Testis (tissue), 3 donors: Measurements from ENCODE around the gene HMSD. TPM values are rescaled to one million over a fixed set of nuclear protein-coding genes. Genes with fewer than 3 reads are reported as not detected.

Source experiments
- DNase-seq: peaks from one replicate; pipeline ENCODE4 v3.0.0-alpha.2; 2019
- H3K27ac ChIP-seq, 2 donors: fragments of 200-600 bp; sonication (generic); one replicate each; pipeline ENCODE4 v1.5.1; 2019
- H3K27me3 ChIP-seq: fragments of 200-600 bp; sonication (generic); one replicate; pipeline ENCODE4 v1.5.1; 2019
- H3K36me3 ChIP-seq: fragments of 200-600 bp; sonication (generic); one replicate; pipeline ENCODE4 v1.5.1; 2017; ENCODE audit warnings: low read depth; ENCODE audit errors: missing control alignments
- H3K4me1 ChIP-seq: fragments of 200-600 bp; sonication (generic); one replicate; pipeline ENCODE4 v1.5.1; 2019
- H3K4me3 ChIP-seq, 2 donors: fragments of 200-600 bp; sonication (generic); one replicate each; pipeline ENCODE4 v1.5.1; 2017 to 2019
- H3K9me3 ChIP-seq: fragments of 200-600 bp; sonication (generic); one replicate; pipeline ENCODE4 v1.5.1; 2017
- CTCF ChIP-seq, 3 experiments: fragments of 450-650 bp in 2 of 3; fragments of 200-600 bp in 1 of 3; sonication (generic) in 1 of 3; IDR thresholded peaks; one replicate each; pipeline ENCODE4 v1.5.1; 2016 to 2019; ENCODE audit warnings: antibody characterized with exemption in 3 of 3, mild to moderate bottlenecking in 2 of 3, moderate library complexity in 1 of 3
- POLR2A ChIP-seq: fragments of 450-650 bp; IDR thresholded peaks from one replicate; pipeline ENCODE4 v1.6.1; 2017; ENCODE audit warnings: antibody characterized with exemption, mild to moderate bottlenecking, moderate library complexity
- WGBS, 2 donors: methylation state at CpG; one replicate each; pipeline ENCODE4 v1.1.5; 2018; 5-methylcytosine and 5-hydroxymethylcytosine counted together
- intact Hi-C: fragments of 100-400 bp; cut with DNase I; formaldehyde crosslinking; loops from one replicate; pipeline ENCODE4 v1.15.1; 2023; ENCODE audit warnings: low total_unique reads
- polyA plus RNA-seq: library from polyadenylated mRNA; stranded (reverse); fragments of 350-450 nt; fragmentation: Illumina TruSeq; extraction: RNeasy Lipid Tissue Mini Kit (QIAGEN cat#74804); gene quantifications from one replicate; pipeline ENCODE4 v1.2.3, GENCODE V29; 2014; ENCODE audit warnings: low read depth, low replicate concordance; ENCODE audit not compliant: insufficient read depth
- total RNA-seq, 2 donors: library from RNA; depleted of rRNA; stranded (reverse); fragments of >200 nt; gene quantifications; one replicate each; pipeline ENCODE4 v1.2.3, GENCODE V29; 2016

Gene HMSD
- total and polyA plus RNA-seq, 3 donors from 2014 or later, result 0.19 to 0.53 (median 0.39) TPM

GRCh38 chr18:63951302-63951705 lies 2.2 kb downstream of the HMSD start:
- no peaks in the 10 kb centered on the region for H3K27me3 ChIP-seq
- no peak overlapping the region for H3K27ac ChIP-seq
- H3K9me3 ChIP-seq, result no peaks in the 10 kb centered on the region
- TF ChIP-seq CTCF (IDR thresholded peaks at IDR 0.05) (no peak), POLR2A (no peak)
- H3K4me3 ChIP-seq, result no peak overlapping the region
- WGBS, 2 donors, result 79 to 85% methylated on average over 4 of the region's 4 CpGs
- H3K36me3 ChIP-seq, result no peaks in the 10 kb centered on the region
- H3K4me1 ChIP-seq, result no peaks in the 10 kb centered on the region
- intact Hi-C loops, result no loop called here
- no peak for DNase-seq

GRCh38 chr18:63953811-63954210 lies 4.7 kb downstream of the HMSD start:
- Histone ChIP-seq H3K4me1 (no peaks in the 10 kb centered on the region), H3K27me3 (no peaks in the 10 kb centered on the region), H3K9me3 (no peaks in the 10 kb centered on the region), H3K4me3 (no peak overlapping the region), H3K36me3 (no peaks in the 10 kb centered on the region), H3K27ac (no peak overlapping the region)
- TF ChIP-seq POLR2A (no peak), CTCF (IDR thresholded peaks at IDR 0.05) (no peak)
- no peak for DNase-seq
- WGBS, 2 donors, result 66 to 90% methylated on average over 5 of the region's 5 CpGs
- intact Hi-C loops, result no loop called here

DNA sequence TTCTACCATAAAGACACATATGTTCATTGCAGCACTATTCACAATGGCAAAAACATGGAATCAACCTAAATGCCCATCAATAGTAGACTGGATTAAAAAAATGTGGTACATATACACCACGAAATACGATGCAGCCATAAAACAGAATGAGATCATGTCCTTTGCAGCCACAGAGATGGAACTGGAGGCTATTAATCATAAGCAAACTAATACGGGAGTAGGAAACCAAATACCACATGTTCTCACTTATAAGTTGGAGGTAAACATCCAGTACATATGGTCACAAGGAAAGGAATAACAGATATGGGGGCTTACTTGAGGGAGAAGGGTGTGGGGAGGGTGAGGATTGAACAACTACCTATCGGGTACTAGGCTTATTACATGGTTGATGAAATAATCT lies 7.7 kb downstream of the HMSD start:
- no peaks in the 10 kb centered on the region for H3K36me3 ChIP-seq

GRCh38 chr18:63960891-63961290 lies 11.8 kb downstream of the HMSD start:
- DNase-seq, result no peak
- Histone ChIP-seq H3K4me1 (no peaks in the 10 kb centered on the region), H3K4me3 (no peak overlapping the region), H3K36me3 (no peaks in the 10 kb centered on the region), H3K9me3 (no peaks in the 10 kb centered on the region), H3K27me3 (no peaks in the 10 kb centered on the region), H3K27ac (no peak overlapping the region)
- WGBS, 2 donors, result 0 to 50% methylated on average over 1 of the region's 1 CpG
- intact Hi-C loops, result loop anchor here (1.0 kb wide), 1 partner anchor 19 kb away; no protein-coding TSS in a partner anchor
- TF ChIP-seq POLR2A (no peak), CTCF (IDR thresholded peaks at IDR 0.05) (no peak)

More for the DNA sequence above, 7.7 kb downstream of the HMSD start:
- WGBS, 2 donors, result 83 to 84% methylated on average over 4 of the region's 4 CpGs
- no peak overlapping the region for H3K27ac ChIP-seq
- no peak overlapping the region for H3K4me3 ChIP-seq
- no peaks in the 10 kb centered on the region for H3K4me1 ChIP-seq
- intact Hi-C loops, result no loop called here
- no peaks in the 10 kb centered on the region for H3K27me3 ChIP-seq
- no peaks in the 10 kb centered on the region for H3K9me3 ChIP-seq
- TF ChIP-seq CTCF (IDR thresholded peaks at IDR 0.05) (no peak), POLR2A (no peak)
- no peak for DNase-seq

DNA sequence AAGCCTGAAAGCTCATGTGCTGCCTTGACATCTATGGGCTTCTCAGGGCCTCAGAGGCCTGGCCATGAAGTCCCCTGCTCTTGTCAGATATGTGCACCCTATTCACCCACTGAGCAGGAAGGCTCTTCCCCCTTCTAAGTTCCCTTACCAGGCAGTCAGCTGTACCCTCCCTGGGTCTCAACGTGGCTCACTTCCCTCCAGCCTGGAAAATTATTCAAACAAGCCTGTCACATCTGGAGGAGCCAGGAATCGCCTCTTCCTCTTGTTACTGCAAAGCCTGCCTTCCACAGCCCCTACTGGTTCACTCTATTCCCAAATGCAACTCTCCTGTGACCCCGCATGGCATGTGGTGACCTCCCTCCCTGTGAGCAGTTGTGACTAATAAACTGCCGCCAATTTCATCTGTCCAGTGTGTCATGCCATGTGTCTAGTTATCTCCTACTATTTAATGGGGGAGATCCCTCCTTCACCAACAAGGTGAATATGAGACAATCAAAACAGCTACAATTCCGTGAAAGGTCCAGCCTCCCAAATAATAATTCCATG lies 12.4 kb downstream of the HMSD start:
- TF ChIP-seq CTCF (IDR thresholded peaks at IDR 0.05) (no peak), POLR2A (no peak)

More for the DNA sequence above, 12.4 kb downstream of the HMSD start:
- Histone ChIP-seq H3K36me3 (no peaks in the 10 kb centered on the region), H3K4me1 (no peaks in the 10 kb centered on the region), H3K27me3 (no peaks in the 10 kb centered on the region), H3K27ac (no peak overlapping the region), H3K4me3 (no peak overlapping the region), H3K9me3 (no peaks in the 10 kb centered on the region)
- WGBS, 2 donors, result 75 to 76% methylated on average over 5 of the region's 5 CpGs
- DNase-seq, result no peak
- intact Hi-C loops, result loop anchor here (1.0 kb wide), 1 partner anchor 19 kb away; no protein-coding TSS in a partner anchor
